Measurements from ENCODE around the gene SLC36A4.

DNA sequence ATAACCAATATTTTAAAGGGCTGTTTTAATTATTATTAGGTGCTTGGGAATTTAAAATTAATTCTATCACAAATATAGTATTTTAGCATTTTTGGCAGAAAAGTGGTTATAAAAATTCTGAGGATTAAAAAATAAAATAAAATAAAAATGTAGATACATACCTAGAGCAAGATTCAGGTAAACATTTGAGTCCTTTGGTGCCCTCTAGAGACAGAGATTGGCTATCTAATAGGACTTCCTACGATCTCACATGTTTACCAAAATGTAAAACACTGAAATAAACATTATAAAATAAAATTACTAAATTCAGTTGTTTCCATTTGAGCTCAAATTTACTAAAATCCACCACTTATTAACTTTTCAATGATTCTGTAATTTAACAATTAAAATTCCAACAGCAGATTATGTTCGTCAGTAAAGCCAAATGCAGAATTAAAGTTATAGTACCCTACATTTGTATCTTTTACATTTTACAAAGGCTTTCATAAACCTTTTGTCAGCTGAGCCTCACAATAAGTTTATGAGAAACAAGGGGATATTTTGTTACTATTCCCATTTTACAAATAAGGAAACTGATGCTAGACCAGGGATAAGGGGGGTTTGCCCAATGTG, 27.7 kb downstream of the SLC36A4 start:
- TF ChIP-seq, protein P1, sequence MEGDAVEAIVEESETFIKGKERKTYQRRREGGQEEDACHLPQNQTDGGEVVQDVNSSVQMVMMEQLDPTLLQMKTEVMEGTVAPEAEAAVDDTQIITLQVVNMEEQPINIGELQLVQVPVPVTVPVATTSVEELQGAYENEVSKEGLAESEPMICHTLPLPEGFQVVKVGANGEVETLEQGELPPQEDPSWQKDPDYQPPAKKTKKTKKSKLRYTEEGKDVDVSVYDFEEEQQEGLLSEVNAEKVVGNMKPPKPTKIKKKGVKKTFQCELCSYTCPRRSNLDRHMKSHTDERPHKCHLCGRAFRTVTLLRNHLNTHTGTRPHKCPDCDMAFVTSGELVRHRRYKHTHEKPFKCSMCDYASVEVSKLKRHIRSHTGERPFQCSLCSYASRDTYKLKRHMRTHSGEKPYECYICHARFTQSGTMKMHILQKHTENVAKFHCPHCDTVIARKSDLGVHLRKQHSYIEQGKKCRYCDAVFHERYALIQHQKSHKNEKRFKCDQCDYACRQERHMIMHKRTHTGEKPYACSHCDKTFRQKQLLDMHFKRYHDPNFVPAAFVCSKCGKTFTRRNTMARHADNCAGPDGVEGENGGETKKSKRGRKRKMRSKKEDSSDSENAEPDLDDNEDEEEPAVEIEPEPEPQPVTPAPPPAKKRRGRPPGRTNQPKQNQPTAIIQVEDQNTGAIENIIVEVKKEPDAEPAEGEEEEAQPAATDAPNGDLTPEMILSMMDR (IDR thresholded peaks at IDR 0.05) = peak in 8 of 12 donors; percentile 16 to 45 (median 26)
- TF ChIP-seq POLR2A (IDR thresholded peaks at IDR 0.05) = no peak

Measured in heart left ventricle (tissue), 13 donors.